Trophoblast cell (in vitro differentiated cells and primary cell): Measurements from ENCODE around the gene SCPEP1.

Experiments used
- DNase-seq, 2 donors: peaks; one replicate each; pipeline ENCODE4 v3.0.0-alpha.2; 2016
- H2AFZ ChIP-seq: 2 replicates; pipeline ENCODE4 v1.6.1; 2013; ENCODE audit warnings: low read length, moderate library complexity, mild to moderate bottlenecking; ENCODE audit not compliant: insufficient read depth, poor library complexity
- H2AK5ac ChIP-seq: 2 replicates; pipeline ENCODE4 v1.6.1; 2013; ENCODE audit warnings: mild to moderate bottlenecking, low read length
- H2BK120ac ChIP-seq: 2 replicates; pipeline ENCODE4 v1.6.1; 2013; ENCODE audit warnings: low read length, mild to moderate bottlenecking, moderate library complexity; ENCODE audit not compliant: insufficient read depth, poor library complexity
- H2BK12ac ChIP-seq: 2 replicates; pipeline ENCODE4 v1.6.1; 2013; ENCODE audit warnings: mild to moderate bottlenecking, low read length, moderate library complexity
- H2BK5ac ChIP-seq: 2 replicates; pipeline ENCODE4 v1.6.1; 2013; ENCODE audit warnings: low read length, low read depth, moderate library complexity, mild to moderate bottlenecking; ENCODE audit not compliant: poor library complexity
- H3K14ac ChIP-seq: 2 replicates; pipeline ENCODE4 v1.6.1; 2013; ENCODE audit warnings: mild to moderate bottlenecking, low read length
- H3K18ac ChIP-seq: 2 replicates; pipeline ENCODE4 v1.6.1; 2013; ENCODE audit warnings: mild to moderate bottlenecking, low read length
- H3K23ac ChIP-seq: 2 replicates; pipeline ENCODE4 v1.6.1; 2013; ENCODE audit warnings: low read length
- H3K27ac ChIP-seq: 2 replicates; pipeline ENCODE4 v1.5.1; 2013; ENCODE audit warnings: low read depth, mild to moderate bottlenecking, inconsistent platforms, low read length, moderate library complexity
- H3K27me3 ChIP-seq: 2 replicates; pipeline ENCODE4 v1.6.1; 2013; ENCODE audit warnings: inconsistent platforms, mild to moderate bottlenecking, low read length, moderate library complexity; ENCODE audit not compliant: insufficient read depth
- H3K36me3 ChIP-seq, 2 experiments: 1 replicate in 1 of 2; 2 replicates in 1 of 2; pipeline ENCODE4 v1.6.1; 2013; ENCODE audit warnings: low read length in 2 of 2, mild to moderate bottlenecking in 2 of 2, moderate library complexity in 1 of 2; ENCODE audit not compliant: insufficient read depth in 2 of 2, control insufficient read depth in 1 of 2
- H3K4ac ChIP-seq: 2 replicates; pipeline ENCODE4 v1.6.1; 2013; ENCODE audit warnings: low read depth, mild to moderate bottlenecking, low read length, moderate library complexity
- H3K4me1 ChIP-seq, 2 experiments: 1 replicate in 1 of 2; 2 replicates in 1 of 2; pipeline ENCODE4 v1.6.1; 2013; ENCODE audit warnings: low read length in 2 of 2, mild to moderate bottlenecking in 2 of 2, moderate library complexity in 1 of 2; ENCODE audit not compliant: insufficient read depth in 2 of 2, control insufficient read depth in 1 of 2
- H3K4me2 ChIP-seq: 2 replicates; pipeline ENCODE4 v1.6.1; 2013; ENCODE audit warnings: inconsistent platforms, mild to moderate bottlenecking, low read length, moderate library complexity
- H3K4me3 ChIP-seq: 2 replicates; pipeline ENCODE4 v1.5.1; 2013; ENCODE audit warnings: mild to moderate bottlenecking, low read depth, low read length, inconsistent platforms
- H3K79me1 ChIP-seq: one replicate; pipeline ENCODE4 v1.6.1; 2013; ENCODE audit warnings: low read length
- H3K79me2 ChIP-seq: 2 replicates; pipeline ENCODE4 v1.6.1; 2013; ENCODE audit warnings: low read length, mild to moderate bottlenecking; ENCODE audit not compliant: control insufficient read depth, insufficient read depth, poor library complexity
- H3K9ac ChIP-seq: 2 replicates; pipeline ENCODE4 v1.6.1; 2013; ENCODE audit warnings: mild to moderate bottlenecking, low read length
- H3K9me3 ChIP-seq: 2 replicates; pipeline ENCODE4 v1.6.1; 2013; ENCODE audit warnings: low read depth, mild to moderate bottlenecking, control low read depth, inconsistent platforms, low read length; ENCODE audit not compliant: insufficient read depth
- H4K12ac ChIP-seq: 2 replicates; pipeline ENCODE4 v1.6.1; 2013; ENCODE audit warnings: low read depth, mild to moderate bottlenecking, low read length, moderate library complexity
- H4K8ac ChIP-seq: 2 replicates; pipeline ENCODE4 v1.6.1; 2013; ENCODE audit warnings: low read depth, mild to moderate bottlenecking, low read length, moderate library complexity
- H4K91ac ChIP-seq: one replicate; pipeline ENCODE4 v1.6.1; 2013; ENCODE audit warnings: low read depth, mild to moderate bottlenecking, low read length, moderate library complexity
- WGBS: extraction: QIAGEN DNeasy Blood & Tissue Kit; methylation state at CpG from one replicate; pipeline ENCODE4 v1.1.7; 2013; ENCODE audit warnings: missing lambda C conversion rate; ENCODE audit not compliant: insufficient read length, insufficient coverage; ENCODE audit errors: extremely low coverage; 5-methylcytosine and 5-hydroxymethylcytosine counted together

The SCPEP1 gene

GRCh38 chr17:57021226-57021940 is 43.5 kb downstream of the SCPEP1 start:
- Histone ChIP-seq H2AK5ac (no peak overlapping the region), H3K36me3 (no peaks in the 10 kb centered on the region), H3K4me1 (peaks cover 0 to 4% of the 10 kb centered on the region in 2 experiments), H3K14ac (no peak overlapping the region), H2BK120ac (no peak overlapping the region), H3K27me3 (no peaks in the 10 kb centered on the region), H3K18ac (no peak overlapping the region), H3K79me2 (no peaks in the 10 kb centered on the region), H3K4ac (no peak overlapping the region), H3K4me3 (no peak overlapping the region), H3K9me3 (no peaks in the 10 kb centered on the region), H4K91ac (no peak overlapping the region), H3K9ac (no peak overlapping the region), H3K4me2 (no peak overlapping the region), H4K8ac (no peak overlapping the region), H2BK12ac (no peak overlapping the region), H2AFZ (no peak overlapping the region), H2BK5ac (no peak overlapping the region), H3K23ac (no peak overlapping the region), H3K27ac (no peak overlapping the region), H3K79me1 (no peaks in the 10 kb centered on the region), H4K12ac (no peak overlapping the region)
- DNase-seq: peak; percentile 26 to 76
- WGBS: no CpG with 5 or more reads among the region's 4 CpGs

DNA sequence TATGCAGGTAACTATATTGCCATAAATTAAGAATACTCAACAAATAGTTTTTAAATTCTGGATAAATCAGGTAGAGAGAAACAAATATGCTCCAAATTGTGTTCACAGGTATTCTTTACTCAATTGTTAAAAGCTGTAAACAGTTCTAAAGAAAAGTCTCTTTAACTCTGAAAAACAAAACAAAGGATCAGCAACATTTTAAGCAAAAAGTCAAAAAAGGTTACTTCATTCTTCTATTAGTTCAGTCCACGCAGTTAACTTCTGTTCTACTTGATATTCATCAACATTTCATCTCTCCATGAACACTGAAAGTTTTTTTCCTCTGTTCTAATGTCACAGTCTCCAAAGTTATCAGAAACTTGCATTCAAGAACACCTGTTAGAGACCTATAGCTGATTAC is 47.9 kb downstream of the SCPEP1 start:
- Histone ChIP-seq H3K4me3 (no peak overlapping the region), H2BK5ac (no peak overlapping the region), H3K4me2 (no peak overlapping the region), H2BK120ac (no peak overlapping the region), H4K91ac (no peak overlapping the region), H3K18ac (no peak overlapping the region), H3K4ac (no peak overlapping the region), H2AFZ (no peak overlapping the region), H3K27me3 (no peaks in the 10 kb centered on the region), H3K9me3 (peaks cover 3% of the 10 kb centered on the region), H4K12ac (no peak overlapping the region), H4K8ac (no peak overlapping the region), H3K23ac (no peak overlapping the region), H3K79me1 (no peaks in the 10 kb centered on the region), H3K79me2 (no peaks in the 10 kb centered on the region), H2BK12ac (no peak overlapping the region), H3K27ac (no peak overlapping the region), H3K36me3 (peaks cover 0 to 1% of the 10 kb centered on the region in 2 experiments), H3K9ac (no peak overlapping the region), H3K14ac (no peak overlapping the region), H2AK5ac (no peak overlapping the region), H3K4me1 (no peaks in the 10 kb centered on the region)
- no peak for DNase-seq
- WGBS: no CpG with 5 or more reads among the region's 1 CpG

- no CpG with 5 or more reads among the region's 1 CpG for WGBS
- no peak overlapping the region for H3K14ac ChIP-seq
Observed at GRCh38 chr17:57027852-57028251, 49.9 kb downstream of the SCPEP1 start.

GRCh38 chr17:57032343-57032742 is 54.4 kb downstream of the SCPEP1 start:
- Histone ChIP-seq H4K91ac (no peak overlapping the region), H3K4ac (no peak overlapping the region), H2BK120ac (no peak overlapping the region), H2BK12ac (no peak overlapping the region), H2BK5ac (no peak overlapping the region), H3K14ac (no peak overlapping the region), H3K79me1 (no peaks in the 10 kb centered on the region), H2AK5ac (no peak overlapping the region), H3K79me2 (no peaks in the 10 kb centered on the region), H3K27me3 (no peaks in the 10 kb centered on the region), H3K36me3 (peaks cover 0 to 2% of the 10 kb centered on the region in 2 experiments), H4K8ac (no peak overlapping the region), H3K4me2 (no peak overlapping the region), H3K4me3 (no peak overlapping the region), H3K9me3 (peaks cover 5% of the 10 kb centered on the region), H3K27ac (no peak overlapping the region), H3K18ac (no peak overlapping the region), H2AFZ (no peak overlapping the region), H3K23ac (no peak overlapping the region), H3K4me1 (no peaks in the 10 kb centered on the region), H3K9ac (no peak overlapping the region), H4K12ac (no peak overlapping the region)
- no CpG with 5 or more reads among the region's 8 CpGs for WGBS
- DNase-seq: peak in 1 of 2 donors; percentile 31

More at GRCh38 chr17:57027852-57028251, 49.9 kb downstream of the SCPEP1 start:
- Histone ChIP-seq H3K23ac (no peak overlapping the region), H3K18ac (no peak overlapping the region), H3K9me3 (peaks cover 3% of the 10 kb centered on the region), H3K27ac (no peak overlapping the region), H2BK12ac (no peak overlapping the region), H2AFZ (no peak overlapping the region), H4K8ac (no peak overlapping the region), H4K12ac (no peak overlapping the region), H3K4me1 (no peaks in the 10 kb centered on the region), H3K4ac (no peak overlapping the region), H4K91ac (no peak overlapping the region), H3K79me2 (no peaks in the 10 kb centered on the region), H3K79me1 (no peaks in the 10 kb centered on the region), H3K36me3 (peaks cover 0 to 2% of the 10 kb centered on the region in 2 experiments), H2BK120ac (no peak overlapping the region), H3K4me3 (no peak overlapping the region), H3K9ac (no peak overlapping the region), H2AK5ac (no peak overlapping the region), H3K27me3 (no peaks in the 10 kb centered on the region), H3K4me2 (no peak overlapping the region), H2BK5ac (no peak overlapping the region)
- no peak for DNase-seq
